ENCODE results near the gene GAREM1.

Gene GAREM1

DNA sequence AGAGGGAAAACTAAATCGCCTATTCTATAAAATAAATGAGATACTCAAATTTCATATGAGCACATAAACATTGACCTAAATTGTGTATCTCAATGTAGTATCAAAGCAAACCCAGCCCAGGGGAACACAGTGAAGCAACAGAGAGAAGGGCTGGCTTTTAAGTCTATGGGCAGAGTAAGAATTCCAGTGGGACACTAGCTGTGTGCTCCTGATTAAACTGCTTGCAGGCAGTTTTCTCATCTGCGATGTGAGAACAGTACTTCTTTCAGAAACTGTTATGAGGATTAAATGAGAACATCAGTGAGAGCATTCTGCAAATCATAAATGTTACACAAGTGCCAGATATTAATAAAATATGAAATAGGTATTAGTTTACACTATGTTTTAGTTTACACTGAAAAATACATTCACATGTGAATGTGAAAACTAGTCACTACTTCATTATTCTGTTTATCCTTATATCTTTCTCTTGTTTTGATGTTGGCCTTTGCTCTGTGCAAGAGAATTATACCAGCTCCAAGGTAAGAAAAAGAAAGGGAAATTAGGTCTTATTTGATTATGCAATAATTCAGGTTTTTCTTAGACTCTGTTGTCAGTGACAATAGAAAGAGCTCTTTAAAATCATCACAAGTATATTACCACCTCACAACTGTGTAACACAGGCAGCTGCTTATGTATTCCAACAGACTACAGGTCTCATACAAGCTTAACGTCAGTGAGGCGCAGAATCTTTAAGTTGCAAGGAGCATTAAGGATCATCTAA, 47.5 kb downstream of the GAREM1 start:
- DNase-seq, result no peak

DNA sequence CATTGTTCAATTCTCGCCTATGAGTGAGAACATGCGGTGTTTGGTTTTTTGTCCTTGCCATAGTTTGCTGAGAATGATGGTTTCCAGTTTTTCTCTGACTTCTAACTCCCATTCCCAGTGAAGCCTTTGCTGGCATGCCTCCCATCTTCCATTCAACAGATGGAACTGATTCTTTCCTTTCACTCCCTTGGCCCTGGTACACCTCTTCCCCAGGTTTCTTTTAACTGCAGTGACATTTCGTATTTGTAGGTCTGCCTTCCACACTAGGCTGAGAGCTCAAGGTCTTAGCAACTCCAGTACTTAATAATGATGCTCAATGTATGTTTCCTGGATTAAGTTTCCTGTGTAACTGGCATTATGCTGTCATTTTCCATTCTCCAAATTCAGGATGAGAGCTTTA, 48.5 kb downstream of the GAREM1 start:
- DNase-seq, result no peak

DNA sequence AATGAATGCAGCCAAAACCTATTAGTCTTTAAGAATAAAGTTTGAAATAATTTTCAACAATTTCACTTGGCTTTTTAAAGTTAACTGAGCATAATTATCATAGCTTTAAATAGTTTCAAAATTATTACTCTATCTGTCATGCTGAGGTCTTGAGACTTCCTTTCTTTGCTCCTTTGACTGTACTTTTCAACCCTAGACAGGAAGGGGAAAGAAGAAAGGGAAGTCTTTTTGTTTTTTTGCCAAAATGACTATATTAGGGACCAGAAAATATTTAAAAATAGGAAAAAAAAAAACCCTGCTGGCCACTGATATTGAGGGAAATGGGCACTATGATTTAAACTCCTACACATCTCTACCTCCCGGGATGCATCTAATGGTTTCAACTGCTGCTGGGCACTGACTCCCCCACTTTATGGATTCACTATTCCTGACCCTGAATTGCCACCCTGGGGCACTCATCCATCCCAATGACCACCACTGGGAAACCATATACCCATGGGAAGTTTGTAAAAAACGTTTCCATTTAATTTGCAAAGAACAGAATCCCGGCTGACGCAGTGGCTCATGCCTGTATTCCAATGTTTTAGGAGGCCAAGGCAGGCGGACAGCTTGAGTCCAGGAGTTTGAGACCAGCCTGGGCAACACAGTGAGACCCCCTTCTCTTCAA, 50.5 kb downstream of the GAREM1 start:
- no peak for DNase-seq

DNA sequence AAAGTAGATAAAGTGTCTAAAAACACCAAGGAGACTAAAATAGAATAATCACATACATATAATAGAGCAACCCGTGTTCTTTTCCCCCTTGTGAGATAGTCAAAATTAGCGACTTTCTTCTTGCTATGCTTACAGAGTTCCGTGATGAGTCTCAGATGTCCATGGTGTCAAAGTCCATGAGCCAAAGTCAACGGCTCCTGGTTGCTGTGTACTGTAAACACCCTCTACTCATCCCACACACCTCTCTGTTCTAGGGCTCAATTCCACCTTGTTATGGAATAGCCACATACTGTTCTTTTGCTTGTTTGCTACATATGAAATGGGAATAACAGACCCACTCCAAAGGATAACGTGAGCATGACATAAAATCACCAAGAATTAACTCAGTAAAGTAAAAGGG, 52.5 kb downstream of the GAREM1 start:
- no peak for DNase-seq

GRCh38 chr18:32405588-32405987, 65.1 kb downstream of the GAREM1 start:
- no peak for DNase-seq

DNA sequence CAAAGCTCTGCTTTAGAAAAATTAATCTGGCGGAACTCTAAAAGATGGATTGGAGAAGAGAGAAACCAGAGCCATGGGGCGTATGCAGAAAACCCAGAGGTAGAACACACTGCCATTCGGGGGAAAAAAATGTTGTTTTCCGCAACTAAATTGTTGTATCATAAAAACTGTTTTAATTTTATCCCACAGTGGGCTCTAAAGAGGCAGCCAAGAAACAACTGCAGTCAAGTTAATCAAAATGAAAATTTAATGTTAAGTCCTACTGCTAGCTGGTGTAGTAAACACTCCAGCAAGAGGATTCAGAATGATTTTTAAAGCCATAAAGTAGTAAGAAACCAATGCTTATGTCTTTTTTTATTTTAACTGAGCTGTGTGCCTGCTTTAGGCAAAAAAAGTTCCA, 69.1 kb downstream of the GAREM1 start:
- DNase-seq, result no peak

GRCh38 chr18:32393407-32393806, 77.3 kb downstream of the GAREM1 start:
- no peak for DNase-seq

DNA sequence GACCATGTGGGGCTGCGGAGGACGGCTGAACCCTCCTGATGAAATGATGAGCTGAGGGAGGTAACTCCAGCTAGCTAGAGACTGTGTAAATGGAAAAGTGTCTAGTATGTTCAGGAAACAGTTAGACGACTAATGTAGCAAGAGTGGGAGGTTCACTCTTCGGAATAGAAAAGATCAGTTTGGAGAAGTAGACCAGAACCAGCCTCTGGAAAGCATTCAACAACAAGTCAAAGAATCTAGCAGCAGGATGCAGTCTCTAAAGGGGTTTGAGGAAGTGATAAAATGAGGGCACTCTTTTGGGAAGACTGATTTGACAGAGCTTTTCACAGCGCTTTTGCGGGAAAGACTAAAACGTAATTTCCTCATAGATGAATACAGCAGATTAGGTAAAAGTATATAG, 79.6 kb downstream of the GAREM1 start:
- no peak for DNase-seq

DNA sequence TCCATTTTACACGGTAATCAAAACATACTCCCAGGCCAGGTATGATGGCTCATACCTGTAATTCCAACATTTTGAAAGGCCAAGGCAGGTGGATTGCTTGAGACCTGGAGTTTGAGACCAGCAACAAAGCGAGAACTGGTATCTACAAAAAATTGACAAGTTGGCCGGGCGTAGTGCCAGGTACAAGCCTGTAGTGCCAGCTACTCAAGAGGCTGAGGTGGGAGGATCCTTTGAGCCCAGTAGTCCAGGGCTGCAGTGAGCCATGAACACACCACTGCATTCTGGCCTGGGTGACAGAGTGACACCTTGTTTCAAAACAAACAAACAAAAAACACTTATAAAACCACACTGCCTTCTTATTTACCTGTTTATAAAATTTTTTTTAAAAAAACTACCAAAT, 80.8 kb downstream of the GAREM1 start:
- no peak for DNase-seq

DNA sequence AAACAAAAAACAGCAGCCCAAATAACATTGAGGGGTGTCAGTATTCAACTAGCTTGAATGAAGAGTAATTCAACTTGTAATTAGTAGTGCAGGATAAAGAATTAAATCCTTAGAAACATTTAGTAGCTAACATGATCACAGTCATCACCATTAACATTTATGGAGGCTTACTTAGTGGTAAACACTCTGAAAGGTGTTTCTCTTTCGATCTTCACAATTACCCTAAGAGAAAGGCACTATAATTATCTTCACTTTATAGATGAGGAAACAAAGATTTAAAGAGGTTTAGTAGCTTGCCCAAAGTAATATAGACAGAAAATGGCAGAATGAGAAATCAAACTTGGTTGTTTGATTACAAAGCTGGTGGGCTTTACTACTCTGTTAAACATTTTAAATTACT, 81.5 kb downstream of the GAREM1 start:
- no peak for DNase-seq

DNA sequence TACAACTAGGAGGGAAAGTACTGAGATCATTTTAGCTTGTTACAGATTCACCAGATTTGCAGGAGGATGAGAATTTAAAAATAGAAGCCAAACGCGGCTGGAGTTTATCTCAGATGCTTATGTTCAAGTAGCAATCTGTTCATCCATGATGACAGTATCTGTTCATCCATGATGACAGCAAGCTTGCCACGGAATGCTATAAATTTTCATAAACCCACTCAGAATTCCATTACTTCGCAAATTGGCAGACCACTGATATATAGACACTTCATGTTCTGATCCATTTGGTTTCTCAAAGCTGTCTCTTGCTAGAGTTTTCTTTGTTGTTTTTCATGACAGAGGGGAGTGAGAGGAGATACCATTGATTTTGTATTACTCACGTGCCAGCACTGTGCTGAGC, 84.2 kb downstream of the GAREM1 start:
- no peak for DNase-seq

DNA sequence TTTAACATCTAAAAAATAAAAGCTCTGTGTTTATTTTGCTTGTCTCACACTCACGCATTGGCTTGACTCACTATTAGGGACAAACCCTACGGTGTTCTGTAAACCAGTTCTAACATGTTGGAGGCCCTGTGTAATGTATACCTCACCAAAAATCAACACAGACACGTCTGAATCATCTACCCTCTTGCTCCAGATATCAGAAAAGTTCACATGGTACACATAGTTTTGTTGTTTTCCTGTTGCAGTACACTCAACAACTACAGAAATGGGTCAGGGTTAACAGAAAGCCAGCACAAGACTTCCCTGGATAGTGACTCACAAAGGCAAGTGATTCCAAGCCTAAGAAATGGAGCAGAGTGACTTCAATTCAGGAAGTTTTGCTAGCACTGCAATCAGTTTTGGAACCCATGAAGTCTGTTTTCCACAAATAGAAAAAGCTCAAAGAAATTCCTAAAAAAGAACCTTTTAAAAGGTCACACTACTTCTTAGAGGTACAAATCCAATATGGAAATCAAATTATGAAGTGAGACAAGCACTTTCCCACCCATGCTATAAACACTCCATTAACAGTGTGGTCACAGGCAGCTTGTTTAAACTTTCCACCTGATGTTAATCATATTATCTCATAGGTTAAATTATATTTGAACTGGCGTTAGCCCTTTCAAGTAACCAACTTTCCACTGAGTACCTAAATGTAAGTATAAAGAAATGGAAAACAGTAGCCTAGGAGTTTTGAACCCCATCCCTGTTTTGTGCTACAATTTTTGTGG, 87.4 kb downstream of the GAREM1 start:
- no peak for DNase-seq

GRCh38 chr18:32381761-32382160, 88.9 kb downstream of the GAREM1 start:
- no peak for DNase-seq

DNA sequence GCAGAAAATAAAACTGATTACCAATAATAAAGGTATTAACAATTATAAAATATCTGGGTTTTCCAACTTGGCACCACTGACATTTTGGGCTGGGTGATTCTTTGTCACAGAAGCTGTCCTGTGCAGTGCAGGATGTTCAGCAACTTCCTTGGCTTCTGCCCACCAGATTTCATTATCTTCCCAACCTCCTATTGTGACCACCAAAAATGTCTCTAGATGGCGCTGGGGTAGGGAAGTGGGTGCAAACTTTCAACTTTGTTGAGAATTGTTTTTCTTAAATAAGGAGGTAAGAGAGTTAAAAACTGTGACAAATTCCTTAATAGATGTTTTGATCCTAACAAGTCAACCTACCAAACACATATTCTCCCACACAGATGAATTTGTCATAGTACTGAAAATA, 90.1 kb downstream of the GAREM1 start:
- no peak for DNase-seq

GRCh38 chr18:32379891-32380290, 90.8 kb downstream of the GAREM1 start:
- no peak for DNase-seq

- DNase-seq, result no peak
These were observed 92.0 kb downstream of the GAREM1 start for GRCh38 chr18:32378705-32379104.

DNA sequence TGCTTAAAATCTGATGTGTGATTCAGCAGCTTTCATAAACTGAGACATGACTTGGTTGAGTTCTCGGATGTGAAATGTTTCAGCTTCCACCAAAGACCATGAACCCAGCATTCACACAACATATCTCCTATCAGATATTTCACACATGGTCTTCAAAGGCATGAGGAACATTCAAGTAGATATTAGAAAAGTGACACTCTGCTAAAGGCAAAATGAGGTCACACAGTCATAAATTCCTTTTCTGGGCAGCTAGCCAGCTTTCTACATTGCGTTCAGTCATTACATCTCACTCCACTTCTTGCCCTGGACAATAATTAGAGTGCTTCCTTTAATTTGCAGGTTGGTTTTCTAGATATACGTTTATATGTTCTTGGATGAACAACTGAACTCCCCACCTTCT, 96.7 kb downstream of the GAREM1 start:
- DNase-seq, result no peak

GRCh38 chr18:32373505-32373904, 97.2 kb downstream of the GAREM1 start:
- DNase-seq, result no peak

GRCh38 chr18:32372381-32373061, 98.2 kb downstream of the GAREM1 start:
- no peak for DNase-seq

GRCh38 chr18:32372047-32372380, 98.7 kb downstream of the GAREM1 start:
- no peak for DNase-seq

DNA sequence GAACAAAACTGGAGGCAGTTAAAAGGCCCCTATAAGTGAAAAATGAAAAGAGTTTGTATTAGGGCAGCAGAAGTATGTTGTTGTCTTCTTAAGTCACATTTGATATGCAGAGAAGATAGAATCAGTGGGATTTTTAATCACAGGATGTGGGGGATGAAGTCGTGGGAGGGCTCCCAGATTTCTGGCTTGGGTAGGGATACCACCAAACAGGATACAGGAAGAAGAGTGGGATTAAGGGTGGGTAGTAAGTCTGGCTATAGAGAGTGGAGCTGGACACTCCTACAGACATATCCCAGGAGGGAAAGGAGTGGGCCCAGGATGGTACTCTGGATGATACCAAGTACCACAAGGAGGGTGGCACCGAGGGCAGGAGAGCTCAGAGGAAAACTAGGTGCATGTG, 99.3 kb downstream of the GAREM1 start:
- DNase-seq, result no peak

- no peak for DNase-seq
These were observed 101.7 kb downstream of the GAREM1 start for GRCh38 chr18:32368991-32369390.

GRCh38 chr18:32368170-32368569, 102.5 kb downstream of the GAREM1 start:
- no peak for DNase-seq
